C4-2B (cell line): Measurements from ENCODE around the gene UVRAG.

ENCODE experiments used
- CTCF ChIP-seq: fragments of 450-650 bp; conservative IDR thresholded peaks from 2 replicates; pipeline ENCODE4 v1.5.1; 2017; ENCODE audit warnings: mild to moderate bottlenecking
- ZFX ChIP-seq: fragments of 450-650 bp; IDR thresholded peaks from 2 replicates; pipeline ENCODE4 v1.6.1; 2017

DNA sequence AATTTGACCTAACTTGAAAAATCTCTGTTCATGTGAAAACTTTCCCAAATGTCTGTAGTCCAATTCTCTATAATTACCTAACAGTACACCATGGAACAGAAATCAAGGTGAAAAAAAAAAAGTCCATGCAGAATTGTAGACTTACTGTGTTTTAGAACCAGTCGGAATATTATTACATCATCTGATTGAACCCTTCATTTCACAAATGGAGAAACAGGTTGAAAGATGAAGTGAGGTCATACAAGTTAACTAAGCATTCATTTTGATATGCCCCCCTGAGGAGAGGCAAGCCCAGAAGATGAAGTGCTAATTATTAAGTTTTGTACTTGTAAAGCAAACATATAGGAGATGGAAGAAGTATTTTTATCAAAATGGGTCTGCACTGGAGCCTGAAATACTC, 211.9 kb downstream of the UVRAG start:
- TF ChIP-seq CTCF = no peak
- TF ChIP-seq ZFX = no peak
